Pancreas (tissue), 10 donors: ENCODE data around the gene PLPP3. TPM values are rescaled to one million over a fixed set of nuclear protein-coding genes. Genes with fewer than 3 reads are reported as not detected.
"Not testable (repeated sequence)": the region's sequence is repeated elsewhere in the genome, so short reads cannot be mapped to it uniquely, and the experiment has no call there.

ENCODE experiments used
- ATAC-seq, 4 donors: fragments of 200-7000 bp; cut with Tn5 transposase; one replicate each; pipeline versions ENCODE4 v1.8.0 to v1.9.1; 2020; ENCODE audit warnings: mild to moderate bottlenecking in 4 of 4, moderate library complexity in 4 of 4
- DNase-seq, 6 donors: peaks; one replicate each; pipeline ENCODE4 v3.0.0-alpha.2; 2020
- FAIRE-seq: peaks from 2 replicates; lab custom pipeline; 2012; peaks lifted over from hg19 to GRCh38; lab: Jason Lieb, UNC
- H3K27ac ChIP-seq, 4 donors: fragments of 200-600 bp; sonication (generic); 1 replicate in 3 of 4; 2 replicates in 1 of 4; pipeline versions ENCODE4 v1.5.0 to v1.8.0; 2020
- H3K27me3 ChIP-seq, 4 donors: fragments of 200-600 bp; one replicate each; pipeline ENCODE4 v1.8.0; 2021
- H3K36me3 ChIP-seq, 3 donors: fragments of 200-600 bp; sonication (generic) in 1 of 3; one replicate each; pipeline versions ENCODE4 v1.5.0 to v1.8.0; 2020 to 2021
- H3K4me1 ChIP-seq, 3 donors: fragments of 200-600 bp; one replicate each; pipeline ENCODE4 v1.8.0; 2021
- H3K4me3 ChIP-seq, 4 donors: fragments of 200-600 bp; sonication (generic) in 2 of 4; one replicate each; pipeline versions ENCODE4 v1.5.0 to v1.8.0; 2020 to 2021
- H3K9me3 ChIP-seq, 4 donors: fragments of 200-600 bp; one replicate each; pipeline ENCODE4 v1.8.0; 2021
- CTCF ChIP-seq, 4 donors: fragments of 200-600 bp; sonication (generic) in 3 of 4; IDR thresholded peaks; one replicate each; pipeline versions ENCODE4 v1.5.0 to v1.8.0; 2021; ENCODE audit warnings: antibody characterized with exemption in 4 of 4
- WGBS, 2 donors: extraction: QIAGEN DNeasy Blood & Tissue Kit; methylation state at CpG; one replicate each; pipeline ENCODE4 v1.1.7; 2013; 5-methylcytosine and 5-hydroxymethylcytosine counted together
- intact Hi-C, 3 donors: fragments of 100-400 bp; cut with DNase I; formaldehyde crosslinking; loops; one replicate each; pipeline versions ENCODE4 v1.11.1 to v1.14.2; 2022
- polyA plus RNA-seq, 2 donors: library from polyadenylated mRNA; stranded (reverse); fragments of 200-250 nt; gene quantifications; one replicate each; pipeline ENCODE4 v1.2.3, GENCODE V29; 2013
- total RNA-seq, 6 donors: library from RNA; stranded (reverse); fragmentation: NEBNext Ultra II Directional in 4 of 6; extraction: Animal tissue kit (Norgen Biotek cat#: 25700) in 4 of 6; gene quantifications; one replicate each; pipeline versions ENCODE4 v1.2.1 to v1.2.4, GENCODE V29; 2021 to 2023
- donor health status: healthy with polysubstance abuse.
- donor health status: DM: no; HTN: no; CAD: no; lungs with moderate emphysema.
- donor health status: DM: no; HTN: no; CAD: no.
- donor health status: control.
- donor health status: control.
- donor health status: Bipolar disorder and iron deficiency.
- donor health status: DM: yes; HTN: yes; CAD: no.
- donor health status: DM: no; HTN: no; CAD: no.
- donor health status: DM: no; HTN: no; CAD: no.
- donor health status: DM: yes; HTN: yes; CAD: no.

PLPP3 gene
- total and polyA plus RNA-seq, 8 donors = 5.5 to 29.6 (median 18.7) TPM

DNA sequence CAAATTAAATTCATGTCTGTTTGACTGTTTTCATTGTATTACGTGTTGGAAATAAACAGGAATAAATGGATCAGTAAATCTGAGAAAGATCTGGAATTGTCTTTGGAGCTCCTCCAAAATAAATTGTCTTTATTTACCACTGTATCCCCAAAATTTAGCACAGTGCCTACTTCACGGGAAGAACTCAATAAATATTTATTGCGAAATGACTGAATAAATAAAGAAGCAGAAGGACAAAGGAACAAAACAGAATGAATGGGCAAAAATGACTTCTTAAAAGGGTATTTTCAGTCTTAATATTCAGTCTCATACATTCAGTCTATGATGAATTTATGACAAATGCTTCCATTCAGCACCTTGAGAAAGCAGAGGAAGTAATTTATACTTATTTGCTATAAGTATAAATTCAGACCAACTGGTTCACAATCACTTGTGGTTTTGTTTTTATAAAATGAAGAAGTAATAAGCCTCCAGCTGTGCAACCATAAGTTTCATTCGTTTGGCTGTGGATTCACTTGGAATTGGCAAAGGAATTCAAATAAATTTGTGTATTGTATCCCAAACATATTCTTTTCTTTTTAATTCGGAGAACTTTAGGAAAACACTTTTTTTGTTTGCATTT lies 46.6 kb upstream of the PLPP3 start:
- no peak overlapping the region for H3K4me3 ChIP-seq
- H3K27ac ChIP-seq = no peak overlapping the region
- FAIRE-seq (no peak), ATAC-seq (no peak), DNase-seq (no peak)
- no peaks in the 10 kb centered on the region for H3K4me1 ChIP-seq
- no peaks in the 10 kb centered on the region for H3K27me3 ChIP-seq
- no peaks in the 10 kb centered on the region for H3K9me3 ChIP-seq
- 48 to 69% methylated on average over 5 of the region's 5 CpGs for WGBS, 2 donors
- intact Hi-C loops = no loop called here
- no peak for TF ChIP-seq CTCF (IDR thresholded peaks at IDR 0.05)
- no peaks in the 10 kb centered on the region for H3K36me3 ChIP-seq

DNA sequence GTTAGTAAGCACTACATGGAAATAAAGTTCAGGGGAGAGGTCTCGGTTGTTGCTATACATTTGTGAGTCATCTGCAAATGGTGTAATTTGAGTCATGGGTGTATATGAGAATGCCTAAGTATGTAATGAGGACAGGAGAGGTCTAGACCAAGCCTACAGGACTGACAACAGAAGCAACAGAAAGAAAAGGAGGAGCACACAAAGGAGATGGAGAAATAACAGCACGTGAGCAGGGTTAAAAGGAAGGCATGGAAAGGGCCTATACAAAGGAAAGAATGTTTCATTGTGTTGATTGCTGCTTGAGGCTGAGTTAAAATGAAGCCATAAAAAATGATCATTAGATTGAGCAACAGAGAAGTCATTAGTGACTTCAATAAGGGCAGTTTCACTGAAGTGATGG lies 37.8 kb upstream of the PLPP3 start:
- DNase-seq (no peak), ATAC-seq (no peak), FAIRE-seq (no peak)
- Histone ChIP-seq H3K27ac (no peak overlapping the region), H3K9me3 (no peaks in the 10 kb centered on the region), H3K4me3 (no peak overlapping the region), H3K4me1 (no peaks in the 10 kb centered on the region), H3K27me3 (no peaks in the 10 kb centered on the region), H3K36me3 (no peaks in the 10 kb centered on the region)
- no peak for TF ChIP-seq CTCF (IDR thresholded peaks at IDR 0.05)
- intact Hi-C loops = no loop called here
- 78 to 81% methylated on average over 2 of the region's 2 CpGs for WGBS, 2 donors

DNA sequence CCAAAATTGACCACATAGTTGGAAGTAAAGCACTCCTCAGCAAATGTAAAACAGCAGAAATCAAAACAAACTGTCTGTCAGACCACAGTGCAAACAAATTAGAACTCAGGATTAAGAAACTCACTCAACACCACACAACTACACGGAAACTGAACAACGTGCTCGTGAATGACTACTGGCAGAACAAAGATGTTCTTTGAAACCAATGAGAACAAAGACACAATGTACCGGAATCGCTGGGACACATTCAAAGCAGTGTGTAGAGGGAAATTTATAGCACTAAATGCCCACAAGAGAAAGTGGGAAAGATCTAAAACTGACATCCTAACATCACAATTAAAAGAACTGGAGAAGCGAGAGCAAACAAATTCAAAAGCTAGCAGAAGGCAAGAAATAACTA lies 31.4 kb upstream of the PLPP3 start:
- H3K27me3 ChIP-seq, DNase-seq, H3K27ac ChIP-seq, H3K36me3 ChIP-seq, H3K9me3 ChIP-seq, ATAC-seq, H3K4me1 ChIP-seq, H3K4me3 ChIP-seq, intact Hi-C loops, FAIRE-seq: not testable (repeated sequence)
- WGBS, 2 donors = 73 to 87% methylated on average over 6 of the region's 6 CpGs

GRCh38 chr1:56610097-56610496 lies 30.7 kb upstream of the PLPP3 start:
- H3K9me3 ChIP-seq, DNase-seq, H3K4me3 ChIP-seq, intact Hi-C loops, ATAC-seq, H3K36me3 ChIP-seq, H3K27ac ChIP-seq, H3K27me3 ChIP-seq, FAIRE-seq, H3K4me1 ChIP-seq: not testable (repeated sequence)
- WGBS, 2 donors = 15 to 32% methylated on average over 2 of the region's 2 CpGs

- not testable (repeated sequence) for H3K4me1 ChIP-seq
These were observed 16.2 kb upstream of the PLPP3 start for GRCh38 chr1:56595397-56596191.

GRCh38 chr1:56591909-56592308 lies 12.5 kb upstream of the PLPP3 start:
- H3K9me3 ChIP-seq = no peaks in the 10 kb centered on the region
- no peaks in the 10 kb centered on the region for H3K4me1 ChIP-seq
- intact Hi-C loops = no loop called here
- H3K27ac ChIP-seq = no peak overlapping the region
- ATAC-seq = no peak
- H3K36me3 ChIP-seq = no peaks in the 10 kb centered on the region
- no peak for DNase-seq
- H3K4me3 ChIP-seq = no peak overlapping the region
- no peak for TF ChIP-seq CTCF (IDR thresholded peaks at IDR 0.05)
- no peak for FAIRE-seq
- WGBS, 2 donors = 42 to 58% methylated on average over 3 of the region's 3 CpGs
- H3K27me3 ChIP-seq = no peaks in the 10 kb centered on the region

More at GRCh38 chr1:56595397-56596191, 16.2 kb upstream of the PLPP3 start:
- DNase-seq, H3K27me3 ChIP-seq, H3K27ac ChIP-seq, FAIRE-seq, H3K9me3 ChIP-seq, ATAC-seq, H3K4me3 ChIP-seq, H3K36me3 ChIP-seq, intact Hi-C loops: not testable (repeated sequence)
- 90 to 93% methylated on average over 5 of the region's 5 CpGs for WGBS, 2 donors
